ENCODE data around the gene FSTL5.

The FSTL5 gene

DNA sequence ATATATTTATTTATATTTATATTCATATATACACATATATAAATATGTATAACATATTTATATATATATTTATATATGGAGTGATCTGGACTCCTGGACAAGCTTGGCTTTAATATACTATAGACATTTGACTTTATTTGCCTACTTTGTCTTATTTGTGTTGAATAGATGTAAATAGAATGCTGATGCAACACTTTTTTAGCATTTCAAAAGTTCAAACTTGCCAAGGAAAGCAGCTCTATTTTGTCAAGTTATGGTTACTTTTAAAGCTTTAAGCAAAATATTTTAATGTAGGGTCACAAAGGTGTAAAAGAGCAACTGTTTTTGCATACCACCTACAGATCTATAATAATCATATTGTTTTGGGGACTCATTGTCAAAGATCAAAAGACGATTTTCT lies 61.1 kb downstream of the FSTL5 start:
- no peak for DNase-seq

DNA sequence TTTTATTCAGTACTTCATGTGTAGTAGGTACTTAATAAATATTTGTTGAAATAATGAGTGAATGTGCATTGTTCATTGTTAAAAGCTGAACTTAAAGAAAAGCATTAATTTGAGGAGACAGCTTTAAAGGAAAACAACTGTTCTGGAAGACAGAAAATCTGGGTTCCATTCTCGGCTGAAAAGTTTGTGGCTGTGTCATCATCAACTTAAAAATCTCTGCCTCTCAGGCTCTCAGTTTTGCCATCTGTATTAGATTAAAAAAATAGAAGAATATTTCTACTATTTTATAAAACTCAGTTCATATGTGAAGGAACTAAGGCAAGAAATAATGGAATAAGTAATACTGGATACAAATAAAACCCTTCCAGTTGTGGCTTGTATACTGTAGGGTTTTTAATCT lies 62.5 kb downstream of the FSTL5 start:
- no peak for DNase-seq

DNA sequence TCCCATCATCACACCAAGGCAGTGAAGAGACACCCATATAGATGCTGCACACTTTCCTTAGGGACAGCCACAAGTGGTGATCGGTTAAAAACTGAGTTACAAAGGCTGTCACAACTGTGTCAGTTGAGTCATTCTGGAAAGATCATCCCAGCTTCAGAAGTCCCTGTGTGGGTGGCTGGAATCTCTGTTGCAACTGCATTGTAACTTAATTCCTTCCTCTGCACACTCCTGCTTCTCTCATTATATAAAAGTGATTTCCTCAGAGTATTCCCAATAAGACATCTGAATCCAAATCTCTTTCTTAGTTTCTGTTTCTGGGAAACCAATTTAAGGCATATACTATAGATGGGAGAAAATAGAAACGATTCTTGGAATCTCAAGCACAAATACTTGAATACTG lies 88.1 kb downstream of the FSTL5 start:
- DNase-seq = no peak

DNA sequence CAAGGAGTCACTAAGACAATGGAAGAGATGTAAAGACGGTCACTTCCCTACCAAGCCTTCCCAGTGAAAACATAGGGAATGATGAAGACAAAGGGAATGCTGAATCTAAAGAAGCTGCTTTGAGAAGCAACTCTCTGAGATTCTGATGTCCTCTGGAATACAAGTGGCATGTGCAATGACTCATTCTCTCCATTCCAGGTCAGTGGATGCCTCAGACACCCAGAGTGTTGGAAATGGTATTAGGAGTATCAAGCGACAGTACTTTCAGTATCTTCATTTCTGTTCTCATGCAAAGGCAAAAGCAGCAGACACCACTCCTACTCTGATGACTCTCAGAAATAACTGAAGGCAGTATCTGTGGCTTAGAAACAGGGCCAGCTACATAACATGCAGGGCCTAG lies 102.6 kb downstream of the FSTL5 start:
- no peak for DNase-seq

DNA sequence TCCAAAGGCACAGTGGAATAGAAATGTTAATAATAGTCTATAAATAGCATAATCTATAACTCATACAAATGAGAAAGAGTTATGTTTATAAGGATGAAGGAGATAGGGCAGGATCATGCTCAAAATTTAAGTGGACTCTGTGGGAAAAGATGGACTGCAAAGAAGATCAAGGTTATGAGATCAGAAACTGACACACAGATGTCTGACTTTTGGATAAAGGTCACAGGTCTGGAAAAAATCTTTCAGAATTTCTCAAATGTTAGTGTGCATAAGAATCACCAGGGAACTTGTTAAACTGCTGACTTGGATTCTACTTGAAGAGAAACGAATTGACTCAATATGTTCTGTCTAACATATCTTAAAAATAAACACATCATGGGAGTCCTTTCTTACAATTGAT lies 104.1 kb downstream of the FSTL5 start:
- DNase-seq = no peak

DNA sequence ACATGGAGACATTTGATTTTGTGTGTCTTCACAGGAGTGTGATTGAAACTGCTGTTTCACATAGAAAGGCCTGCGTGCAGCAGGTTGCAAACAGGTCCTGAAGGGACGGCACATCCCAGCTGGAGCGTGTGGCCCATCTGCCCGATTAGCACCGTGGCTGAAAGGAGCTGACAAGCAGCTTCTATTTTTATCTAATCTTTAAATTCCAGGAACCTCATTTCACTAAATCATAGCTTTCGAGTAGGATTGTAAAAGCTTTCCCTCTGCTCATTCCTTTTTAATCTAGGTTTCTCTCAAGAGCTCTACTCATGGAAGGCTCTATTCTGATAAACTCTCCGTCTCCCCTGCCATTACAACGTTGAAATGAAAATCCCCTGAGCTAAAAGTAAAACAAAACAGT lies 106.8 kb downstream of the FSTL5 start:
- no peak for DNase-seq

DNA sequence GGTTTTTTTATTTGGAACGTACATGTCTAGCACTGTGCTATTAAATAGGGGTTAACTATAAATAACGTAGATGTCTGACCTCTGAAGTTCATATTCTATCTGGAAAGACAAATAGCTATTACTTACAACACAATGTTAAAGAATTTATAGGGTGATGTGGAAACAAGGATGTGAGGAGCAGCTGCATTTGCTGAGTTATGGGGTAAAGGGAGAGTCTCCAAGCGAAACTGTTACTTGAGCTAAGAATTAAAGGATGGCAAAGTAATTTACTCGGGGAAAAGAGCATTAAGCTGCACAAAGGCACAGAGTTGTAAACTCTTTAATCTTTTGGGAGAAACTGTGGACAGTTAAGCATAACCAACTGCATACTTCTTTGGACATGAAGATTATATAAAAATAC lies 117.7 kb downstream of the FSTL5 start:
- DNase-seq = no peak

DNA sequence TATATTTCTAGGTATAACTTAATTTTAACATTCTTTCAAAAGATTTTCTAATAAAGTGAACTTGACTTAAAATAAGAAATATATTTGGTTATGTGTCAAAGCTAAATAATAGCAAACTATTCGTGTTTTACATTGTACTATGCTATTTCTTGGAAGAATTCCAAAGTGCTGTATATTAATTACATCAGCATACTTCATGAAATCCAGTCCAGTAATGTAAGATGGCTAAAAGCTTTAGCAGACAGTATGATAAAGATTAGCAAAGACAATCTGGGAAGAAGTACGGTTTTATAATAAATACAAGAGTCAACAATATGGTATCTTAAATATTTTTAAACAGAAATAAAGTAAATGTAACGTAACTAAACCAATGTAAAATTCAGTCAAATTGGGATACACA lies 125.7 kb downstream of the FSTL5 start:
- DNase-seq = no peak

DNA sequence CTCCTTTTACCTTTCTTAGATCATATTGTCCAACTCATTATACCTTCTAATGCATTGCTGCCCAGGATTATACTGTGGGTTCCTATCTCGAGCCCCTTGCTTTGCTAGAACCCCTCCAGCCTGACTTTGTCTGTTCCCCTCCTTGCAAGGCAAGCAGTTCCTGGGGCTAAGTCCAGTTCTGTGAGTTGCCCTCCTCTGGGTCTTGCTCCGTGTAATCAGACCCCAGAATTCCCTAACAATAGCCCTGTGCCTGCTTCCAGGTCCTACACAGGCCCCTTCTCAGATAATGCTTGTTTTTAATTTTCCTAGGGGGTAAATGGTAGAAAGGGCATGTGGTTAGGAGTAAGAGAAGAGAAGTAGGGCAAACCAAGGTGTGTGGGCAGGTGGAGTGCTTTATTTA lies 145.9 kb downstream of the FSTL5 start:
- DNase-seq = no peak

DNA sequence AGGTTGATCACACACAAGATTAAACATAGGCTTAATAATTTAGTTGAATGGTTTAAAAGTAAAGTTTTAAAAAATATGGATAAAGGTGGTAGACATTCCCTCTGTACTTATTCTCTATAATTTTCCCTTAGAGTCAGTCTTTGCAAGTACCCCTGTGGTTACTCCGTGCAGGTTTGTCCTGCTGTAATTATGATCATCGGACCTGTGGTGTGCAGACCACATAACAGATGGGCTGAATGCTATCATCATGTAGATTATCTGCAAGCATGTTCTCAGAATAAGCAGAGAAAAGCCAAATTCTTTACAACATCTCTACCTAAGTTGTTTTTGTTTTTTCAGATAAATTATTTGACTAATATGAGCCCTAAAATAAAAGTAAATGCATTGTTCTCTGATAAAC lies 146.8 kb downstream of the FSTL5 start:
- no peak for DNase-seq

DNA sequence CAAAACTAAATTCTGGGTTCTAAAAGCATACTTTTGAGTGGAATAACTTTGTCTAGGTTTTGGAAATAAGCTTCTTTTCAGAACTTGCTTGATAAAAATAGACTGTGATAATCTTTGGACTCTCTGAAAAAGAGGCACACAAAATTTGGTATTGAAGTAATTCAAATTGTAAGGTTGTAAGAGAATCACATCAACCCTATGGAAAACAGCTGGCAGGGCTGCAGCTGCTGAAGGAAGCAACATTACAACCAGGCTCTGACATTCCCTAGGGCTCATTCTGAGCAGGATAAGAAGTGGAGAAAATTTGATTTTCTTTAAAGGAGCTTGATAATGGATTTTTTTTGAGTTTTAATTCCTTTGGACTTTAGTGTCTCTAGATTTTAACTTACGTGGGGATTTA lies 147.6 kb downstream of the FSTL5 start:
- DNase-seq = no peak

DNA sequence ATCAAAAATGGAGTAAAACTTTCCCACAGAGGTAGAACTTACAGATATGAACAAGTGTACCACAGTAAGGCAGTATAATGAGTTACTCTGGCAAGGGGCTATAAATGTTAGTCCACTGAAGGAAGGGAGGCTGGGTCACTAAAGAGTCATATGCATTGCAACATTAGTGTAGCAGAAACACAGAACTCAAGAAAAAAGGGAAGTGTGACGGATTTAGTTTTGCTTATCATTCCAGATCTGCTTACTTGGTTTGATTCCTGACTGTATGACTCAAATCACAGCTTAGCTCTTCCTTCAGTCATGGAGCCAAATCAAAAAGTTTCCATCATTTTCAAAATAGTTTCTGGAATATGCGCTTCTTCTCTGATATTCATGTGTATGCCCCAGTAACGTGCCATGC lies 148.7 kb downstream of the FSTL5 start:
- no peak for DNase-seq

DNA sequence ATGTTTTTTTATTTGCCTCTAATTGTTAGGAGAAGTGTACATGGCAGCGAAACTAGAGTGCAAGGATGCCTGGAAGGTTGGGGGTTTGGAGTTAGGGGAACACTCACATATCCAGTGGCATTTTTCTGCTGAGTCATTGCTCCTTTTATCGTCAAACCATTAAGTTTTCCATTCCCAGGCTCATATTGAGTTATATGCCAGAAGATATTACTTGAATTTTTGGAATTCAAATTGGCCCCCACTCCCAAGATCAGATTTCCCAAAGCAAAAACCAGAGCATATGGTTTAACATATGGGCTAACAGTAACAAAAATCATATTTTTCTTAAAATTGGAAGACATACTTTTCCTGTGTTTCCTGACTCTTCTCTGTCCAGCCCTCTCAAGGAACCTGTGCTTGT lies 152.7 kb downstream of the FSTL5 start:
- DNase-seq = no peak

DNA sequence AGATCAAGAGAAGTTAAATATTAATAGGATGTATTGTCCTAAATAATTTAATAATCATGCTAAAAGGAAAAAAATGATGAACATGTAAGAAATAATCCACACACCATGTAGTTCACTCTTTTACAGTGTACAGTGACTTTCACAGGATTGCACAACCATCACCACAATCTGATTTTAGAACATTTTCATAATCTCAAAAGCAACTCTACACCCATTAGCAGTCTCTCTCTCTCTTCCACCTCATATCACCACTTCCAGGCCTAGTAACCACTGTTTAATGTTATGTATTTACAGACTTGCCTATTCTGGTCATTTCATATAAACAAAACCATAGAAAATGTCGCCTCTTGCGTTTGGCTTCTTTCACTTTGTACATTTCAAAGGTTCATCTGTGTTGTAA lies 153.4 kb downstream of the FSTL5 start:
- no peak for DNase-seq

DNA sequence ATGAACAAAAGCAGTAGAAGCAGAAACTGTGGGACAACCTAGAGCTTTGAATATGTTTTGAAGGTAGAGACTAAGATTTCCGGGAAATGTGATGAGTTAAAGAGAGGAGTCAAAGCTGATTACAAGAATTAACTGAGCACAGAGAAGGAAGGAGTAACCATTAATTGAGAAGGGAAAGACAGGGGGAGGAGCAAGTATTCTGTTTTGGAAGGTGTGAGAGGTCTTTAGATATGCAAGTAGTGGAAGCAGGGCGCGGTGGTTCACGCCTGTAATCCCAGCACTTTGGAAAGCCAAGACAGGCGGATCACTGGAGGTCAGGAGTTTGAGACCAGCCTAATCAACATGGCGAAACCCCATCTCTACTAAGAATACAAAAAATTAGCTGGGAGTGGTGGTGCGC lies 171.5 kb downstream of the FSTL5 start:
- DNase-seq = no peak

DNA sequence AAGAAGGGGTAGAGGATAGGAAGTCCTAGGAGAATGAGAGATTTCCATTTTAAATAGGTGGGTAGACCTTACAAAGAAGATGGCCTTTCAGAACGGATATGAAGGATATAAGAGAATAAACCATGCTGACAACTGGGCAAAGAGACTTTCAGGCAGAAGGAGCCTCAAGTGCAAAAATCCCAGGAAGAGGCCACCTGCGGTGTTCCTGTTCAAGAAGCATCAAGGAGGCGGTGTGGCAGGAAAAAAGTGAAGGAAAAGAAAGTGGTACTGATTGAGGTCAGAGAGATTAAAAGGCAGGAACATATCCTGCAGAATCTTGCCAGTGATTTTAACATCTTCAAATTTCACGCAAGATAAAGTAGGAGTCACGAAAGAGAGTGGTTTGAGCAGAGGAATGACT lies 172.0 kb downstream of the FSTL5 start:
- DNase-seq = no peak

DNA sequence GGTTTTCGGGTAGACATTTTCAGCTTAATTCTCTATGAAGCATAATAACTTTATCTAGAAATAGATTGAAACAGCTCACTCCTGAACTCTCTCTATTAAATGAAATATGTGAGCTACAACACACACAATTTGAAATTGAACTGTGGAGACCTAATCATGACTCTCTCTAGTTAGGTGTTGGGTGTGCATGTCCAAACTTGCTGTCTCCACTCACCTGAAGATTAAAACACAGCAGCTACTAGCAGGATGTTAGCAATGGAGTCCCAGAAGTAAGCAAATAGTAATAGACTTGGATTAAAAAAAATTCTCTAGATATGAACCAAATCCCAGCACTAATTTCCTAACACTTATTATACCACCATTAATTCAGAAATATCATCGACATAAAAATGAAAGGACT lies 173.1 kb downstream of the FSTL5 start:
- DNase-seq = no peak

DNA sequence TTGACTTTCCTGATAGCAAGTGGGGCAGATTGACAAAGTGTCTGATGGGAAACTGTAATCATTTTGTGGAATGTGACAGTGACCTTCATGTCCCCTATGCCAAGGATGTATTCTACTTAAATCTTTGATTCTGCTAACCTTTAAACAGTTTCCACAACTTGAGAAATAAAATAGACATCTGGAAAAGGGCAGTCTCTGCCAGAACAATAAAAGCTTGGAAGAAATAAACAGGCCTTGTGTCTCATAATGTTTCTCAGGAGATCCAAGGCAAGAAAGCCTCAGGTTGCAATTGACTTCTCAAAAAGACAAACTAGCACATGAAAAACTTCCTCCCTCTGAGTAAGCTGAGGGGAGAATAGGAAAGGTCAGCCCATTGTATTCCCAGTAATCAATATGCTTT lies 174.9 kb downstream of the FSTL5 start:
- DNase-seq = no peak

DNA sequence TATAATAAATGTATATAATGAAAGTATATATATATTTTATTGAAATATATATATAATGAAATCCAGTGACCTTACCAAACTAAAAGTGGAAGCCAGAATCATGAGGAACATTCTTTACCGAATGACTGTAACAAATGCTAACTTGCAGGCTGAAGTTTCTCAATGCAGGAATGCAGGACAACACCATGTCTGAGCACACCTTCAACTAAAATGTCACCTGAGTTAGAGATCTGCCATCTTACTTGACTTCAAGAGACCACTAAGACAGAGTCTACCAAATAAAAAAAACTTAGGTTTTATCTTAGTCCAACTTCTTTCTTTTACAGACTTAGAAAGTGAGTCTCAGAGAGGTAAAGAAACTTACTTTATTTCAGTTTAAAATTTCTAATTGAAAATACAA lies 176.2 kb downstream of the FSTL5 start:
- DNase-seq = no peak

DNA sequence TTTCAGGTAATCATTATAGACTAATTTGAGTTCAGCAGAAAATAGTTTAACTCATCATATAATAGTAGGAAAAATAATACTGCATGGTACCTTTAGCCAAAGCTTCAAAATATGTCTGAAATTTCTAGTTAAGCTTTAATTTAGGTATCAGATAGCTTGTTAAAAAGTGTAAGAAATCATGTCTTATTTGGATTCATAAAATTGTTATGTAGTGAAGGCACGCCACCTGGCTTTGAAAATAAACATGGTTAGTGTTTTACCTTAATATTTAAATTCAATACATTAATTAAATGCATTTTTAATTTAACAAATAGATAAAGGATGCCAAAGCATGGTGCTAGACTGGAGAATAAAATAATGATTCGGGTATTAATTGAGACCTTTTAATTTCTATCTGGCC lies 211.4 kb downstream of the FSTL5 start:
- no peak for DNase-seq

DNA sequence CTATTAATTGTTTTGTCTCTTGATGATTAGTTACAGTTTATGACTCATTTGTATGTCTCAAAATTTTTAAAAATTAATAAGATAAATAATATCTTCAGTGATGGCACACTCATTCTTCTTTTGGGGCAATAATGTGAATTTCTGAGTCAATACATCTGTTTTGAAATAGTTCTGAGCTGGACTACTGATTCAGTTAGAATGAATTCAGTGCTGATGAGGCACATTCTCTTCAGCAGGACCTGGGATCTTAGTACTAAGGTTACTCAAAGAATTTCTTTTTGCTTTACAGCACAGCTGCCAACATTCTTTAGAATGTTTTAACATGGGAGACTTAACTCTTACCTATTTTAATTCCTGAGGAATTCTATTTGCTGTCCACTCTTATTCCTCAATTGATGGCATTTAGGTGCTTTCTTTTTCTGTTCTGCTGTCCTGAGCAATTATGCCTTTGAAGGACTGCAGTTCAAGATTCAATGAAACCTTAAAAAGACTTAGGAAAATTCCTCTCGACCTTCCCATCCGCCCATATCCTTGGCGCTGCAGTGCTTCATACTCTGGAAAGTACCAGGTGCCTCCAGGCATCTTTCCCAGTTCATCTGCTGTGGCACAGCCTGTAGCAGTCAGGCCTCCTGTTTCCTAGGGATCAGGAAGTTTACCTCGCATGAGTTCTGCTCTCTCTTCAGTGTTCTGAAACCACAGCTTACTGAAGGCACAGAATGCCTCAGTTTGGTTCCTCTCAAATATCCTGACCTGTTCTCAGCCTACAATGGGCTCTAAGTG lies 213.7 kb downstream of the FSTL5 start:
- no peak for DNase-seq

DNA sequence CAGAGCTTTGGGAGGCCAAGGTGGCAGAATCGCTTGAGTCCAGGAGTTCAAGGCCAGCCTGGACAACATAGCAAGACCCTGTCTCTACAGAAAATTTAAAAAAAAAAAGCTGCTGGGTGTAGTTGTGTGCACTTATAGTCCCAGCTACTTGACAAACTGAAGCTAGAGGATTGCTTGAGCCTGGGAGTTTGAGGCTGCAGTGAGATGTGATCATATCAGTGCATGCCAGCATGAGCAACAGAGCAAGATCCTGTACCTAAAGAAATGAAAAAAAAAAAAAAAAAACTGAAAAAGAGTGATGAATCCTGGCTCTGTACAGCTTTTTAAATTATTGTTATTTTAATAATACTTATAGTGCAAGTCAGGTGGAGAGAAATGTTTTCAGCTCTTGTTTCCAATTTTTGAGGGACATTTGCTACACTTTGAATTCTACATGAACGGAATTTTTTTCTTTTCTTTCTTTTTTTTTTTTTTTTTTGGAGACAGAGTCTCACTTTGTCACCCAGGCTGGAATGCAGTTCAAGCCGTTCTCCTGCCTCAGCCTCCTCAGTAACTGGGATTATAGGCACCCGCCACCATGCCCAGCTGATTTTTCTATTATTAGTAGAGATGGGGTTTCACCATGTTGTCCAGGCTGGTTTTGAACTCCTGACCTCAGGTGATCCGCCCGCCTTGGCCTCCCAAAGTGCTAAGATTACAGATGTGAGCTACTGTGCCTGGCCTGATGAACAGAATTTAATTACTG lies 215.6 kb downstream of the FSTL5 start:
- DNase-seq = no peak

DNA sequence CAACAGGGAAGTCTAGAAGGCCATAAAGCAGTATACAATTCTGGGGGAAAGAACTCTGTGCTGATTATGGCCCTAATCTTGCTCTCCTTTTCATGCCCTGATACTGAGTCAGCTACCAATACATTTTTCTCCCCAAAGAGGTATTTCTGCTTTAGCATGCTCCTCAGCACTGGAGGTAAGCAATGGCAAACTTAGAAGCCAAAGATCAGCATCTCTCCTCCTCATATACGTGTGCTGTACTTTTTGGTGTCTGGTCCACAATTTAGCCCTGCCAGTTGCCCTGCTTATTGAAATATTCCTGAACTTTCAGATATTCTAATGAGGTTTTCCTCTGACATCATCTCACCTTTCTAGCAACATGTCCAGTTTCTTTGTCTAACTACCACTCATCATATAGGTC lies 226.2 kb downstream of the FSTL5 start:
- DNase-seq = no peak

DNA sequence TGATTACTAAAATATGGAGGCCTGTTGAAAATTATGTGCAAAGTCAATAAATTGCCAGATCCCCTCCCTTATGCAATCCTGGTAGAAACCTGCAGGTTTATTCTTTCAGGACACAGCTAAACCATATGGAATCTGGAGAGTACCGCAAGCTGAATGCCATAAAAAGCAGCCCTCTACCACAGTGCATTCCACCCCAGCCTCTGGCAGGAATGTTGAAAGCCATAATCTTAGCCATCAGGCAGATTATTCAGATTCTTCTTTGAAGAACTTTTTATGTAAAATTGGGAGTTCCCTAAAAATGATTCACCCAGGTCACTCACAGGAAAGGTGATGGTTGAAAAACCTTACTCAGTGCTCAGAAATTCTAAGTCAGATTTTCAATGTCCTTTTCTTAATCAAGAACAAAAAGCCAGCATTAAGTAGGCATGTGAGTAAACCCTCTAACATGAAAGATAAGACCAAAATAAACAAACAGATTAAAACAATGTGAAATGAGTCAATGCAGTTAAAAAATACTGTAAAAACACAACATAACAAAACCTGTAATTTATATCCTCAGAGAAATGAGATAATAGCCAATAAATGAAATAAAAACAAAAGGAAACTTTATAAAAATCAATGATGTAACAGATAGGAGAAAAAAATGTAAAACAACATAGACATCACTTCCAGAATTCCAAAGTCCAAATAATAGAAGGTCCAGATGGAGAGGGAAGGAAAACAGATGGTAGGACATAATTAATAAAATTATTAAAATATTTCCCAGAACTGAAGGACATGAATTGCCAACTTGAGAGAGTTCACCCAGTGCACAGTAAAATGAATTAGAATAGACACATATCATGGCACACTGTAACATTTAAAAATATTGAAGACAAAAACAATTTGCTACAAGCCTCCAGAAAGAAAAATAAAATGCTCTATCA lies 226.9 kb downstream of the FSTL5 start:
- no peak for DNase-seq

Data from activated CD4-positive, CD25-positive, alpha-beta regulatory T cell treated with anti-CD3 and anti-CD28 coated beads, Interleukin-2, amount 50 U/mL, for 72 hours (primary cell).